H9 (cell line): ENCODE measurements around the gene SELENOW. TPM values are rescaled to one million over a fixed set of nuclear protein-coding genes. Genes with fewer than 3 reads are reported as not detected.

Source experiments
- DNase-seq: peaks from one replicate; pipeline ENCODE4 v3.0.0-alpha.2; 2017
- H2AFZ ChIP-seq: one replicate; pipeline ENCODE4 v1.6.1; 2013; ENCODE audit warnings: mild to moderate bottlenecking, low read length, control low read depth, moderate library complexity
- H2AK5ac ChIP-seq: 2 replicates; pipeline ENCODE4 v1.6.1; 2013; ENCODE audit warnings: low read length, control low read depth, mixed read lengths; ENCODE audit not compliant: insufficient read length
- H2BK120ac ChIP-seq: one replicate; pipeline ENCODE4 v1.6.1; 2013; ENCODE audit warnings: low read depth, mild to moderate bottlenecking, low read length, control low read depth, inconsistent platforms; ENCODE audit not compliant: poor library complexity, severe bottlenecking
- H2BK12ac ChIP-seq: 2 replicates; pipeline ENCODE4 v1.6.1; 2013; ENCODE audit warnings: low read length, control low read depth, mixed read lengths, low read depth; ENCODE audit not compliant: insufficient read length
- H2BK15ac ChIP-seq: 2 replicates; pipeline ENCODE4 v1.6.1; 2013; ENCODE audit warnings: low read depth, low read length, control low read depth
- H2BK20ac ChIP-seq: one replicate; pipeline ENCODE4 v1.6.1; 2013; ENCODE audit warnings: low read depth, mild to moderate bottlenecking, low read length, control low read depth, inconsistent platforms; ENCODE audit not compliant: poor library complexity, severe bottlenecking
- H2BK5ac ChIP-seq: 2 replicates; pipeline ENCODE4 v1.6.1; 2013; ENCODE audit warnings: low read length, control low read depth, mixed read lengths; ENCODE audit not compliant: insufficient read length
- H3K14ac ChIP-seq: 2 replicates; pipeline ENCODE4 v1.6.1; 2013; ENCODE audit warnings: low read length, control low read depth; ENCODE audit not compliant: insufficient read depth
- H3K18ac ChIP-seq: 2 replicates; pipeline ENCODE4 v1.6.1; 2013; ENCODE audit warnings: low read depth, mild to moderate bottlenecking, mixed read lengths, low read length, control low read depth; ENCODE audit not compliant: insufficient read length
- H3K23ac ChIP-seq: 2 replicates; pipeline ENCODE4 v1.6.1; 2013; ENCODE audit warnings: low read length, control low read depth, mixed read lengths, low read depth; ENCODE audit not compliant: insufficient read length
- H3K23me2 ChIP-seq: 2 replicates; pipeline ENCODE4 v1.6.1; 2013; ENCODE audit warnings: low read depth, mild to moderate bottlenecking, mixed read lengths, low read length, control low read depth; ENCODE audit not compliant: insufficient read length, poor library complexity, severe bottlenecking
- H3K27ac ChIP-seq: 2 replicates; pipeline ENCODE4 v1.5.1; 2013; ENCODE audit warnings: low read length, control low read depth, mixed read lengths, low read depth; ENCODE audit not compliant: insufficient read length
- H3K27me3 ChIP-seq: 2 replicates; pipeline ENCODE4 v1.6.1; 2013; ENCODE audit warnings: low read length, control low read depth, inconsistent platforms; ENCODE audit not compliant: insufficient read depth
- H3K4ac ChIP-seq: 2 replicates; pipeline ENCODE4 v1.6.1; 2013; ENCODE audit warnings: low read depth, mild to moderate bottlenecking, control low read depth, inconsistent platforms, low read length, moderate library complexity
- H3K4me1 ChIP-seq: 2 replicates; pipeline ENCODE4 v1.6.1; 2013; ENCODE audit warnings: low read length, control low read depth, inconsistent platforms; ENCODE audit not compliant: insufficient read depth
- H3K4me2 ChIP-seq: 2 replicates; pipeline ENCODE4 v1.6.1; 2013; ENCODE audit warnings: low read length, control low read depth, mixed read lengths; ENCODE audit not compliant: insufficient read length, insufficient read depth
- H3K56ac ChIP-seq: 2 replicates; pipeline ENCODE4 v1.6.1; 2013; ENCODE audit warnings: low read depth, mild to moderate bottlenecking, mixed read lengths, low read length, control low read depth; ENCODE audit not compliant: insufficient read length
- H3K79me1 ChIP-seq: 2 replicates; pipeline ENCODE4 v1.6.1; 2013; ENCODE audit warnings: low read depth, mild to moderate bottlenecking, moderate library complexity, low read length, control low read depth, inconsistent platforms; ENCODE audit not compliant: insufficient read depth, poor library complexity, severe bottlenecking
- H3K79me2 ChIP-seq: 2 replicates; pipeline ENCODE4 v1.6.1; 2013; ENCODE audit warnings: low read length, control low read depth, inconsistent platforms; ENCODE audit not compliant: insufficient read depth
- H3K9ac ChIP-seq: 2 replicates; pipeline ENCODE4 v1.6.1; 2013; ENCODE audit warnings: low read length, control low read depth, mixed read lengths; ENCODE audit not compliant: insufficient read length; ENCODE audit errors: extremely low read depth
- H3K9me3 ChIP-seq: one replicate; pipeline ENCODE4 v1.6.1; 2013; ENCODE audit warnings: low read depth, low read length, inconsistent platforms; ENCODE audit not compliant: control insufficient read depth
- H3T11ph ChIP-seq: one replicate; pipeline ENCODE4 v1.6.1; 2013; ENCODE audit warnings: mild to moderate bottlenecking, low read length, control low read depth, inconsistent platforms
- H4K20me1 ChIP-seq: one replicate; pipeline ENCODE4 v1.6.1; 2013; ENCODE audit not compliant: control insufficient read depth, insufficient read length, insufficient read depth
- H4K5ac ChIP-seq: 2 replicates; pipeline ENCODE4 v1.6.1; 2013; ENCODE audit warnings: low read depth, mild to moderate bottlenecking, mixed read lengths, low read length, control low read depth; ENCODE audit not compliant: insufficient read length
- H4K8ac ChIP-seq: replicated peaks from 2 replicates; pipeline ENCODE4 v1.6.1; 2013; ENCODE audit warnings: low read length, control low read depth, mixed read lengths, low read depth; ENCODE audit not compliant: insufficient read length
- H4K91ac ChIP-seq: 2 replicates; pipeline ENCODE4 v1.6.1; 2013; ENCODE audit warnings: low read depth, mild to moderate bottlenecking, moderate library complexity, mixed read lengths, low read length, control low read depth; ENCODE audit not compliant: insufficient read length
- H3K27ac Mint-ChIP-seq, 3 experiments: 2 replicates in 2 of 3; 3 replicates in 1 of 3; pipeline ENCODE4 v1.8.0; 2020 to 2021; ENCODE audit warnings: mixed read lengths in 3 of 3, mild to moderate bottlenecking in 1 of 3, moderate library complexity in 1 of 3
- H3K27me3 Mint-ChIP-seq: 2 replicates; pipeline ENCODE4 v1.8.0; 2021; ENCODE audit warnings: low read depth, mild to moderate bottlenecking, moderate library complexity, mixed read lengths
- H3K36me3 Mint-ChIP-seq, 3 experiments: 2 replicates in 2 of 3; 3 replicates in 1 of 3; pipeline ENCODE4 v1.8.0; 2020 to 2021; ENCODE audit warnings: low read depth in 3 of 3, mixed read lengths in 3 of 3; ENCODE audit not compliant: insufficient read depth in 1 of 3
- H3K4me1 Mint-ChIP-seq, 2 experiments: 2 replicates each; pipeline ENCODE4 v1.8.0; 2020; ENCODE audit warnings: mixed read lengths in 2 of 2
- H3K4me3 Mint-ChIP-seq, 2 experiments: 2 replicates in 1 of 2; 3 replicates in 1 of 2; pipeline ENCODE4 v1.8.0; 2020 to 2021; ENCODE audit warnings: mild to moderate bottlenecking in 2 of 2, mixed read lengths in 2 of 2, moderate library complexity in 1 of 2
- H3K9me3 Mint-ChIP-seq, 2 experiments: 2 replicates in 1 of 2; 3 replicates in 1 of 2; pipeline ENCODE4 v1.8.0; 2020; ENCODE audit warnings: mild to moderate bottlenecking in 2 of 2, mixed read lengths in 2 of 2, moderate library complexity in 1 of 2
- WGBS: extraction: QIAGEN DNeasy Blood & Tissue Kit; methylation state at CpG from one replicate; pipeline ENCODE4 v1.1.7; 2013; ENCODE audit warnings: missing lambda C conversion rate, low lambda C conversion rate, mixed read lengths; ENCODE audit not compliant: insufficient read length; ENCODE audit errors: extremely low coverage; 5-methylcytosine and 5-hydroxymethylcytosine counted together
- total RNA-seq: library from RNA; stranded (reverse); gene quantifications from 2 replicates; pipeline ENCODE4 v1.2.1, GENCODE V29; 2021
- TF ChIP-seq, protein P1 (sequence below): fragments of 200-600 bp; sonication (generic); conservative IDR thresholded peaks from 3 replicates; pipeline ENCODE4 v1.8.0; 2021; ENCODE audit warnings: antibody characterized with exemption, mild to moderate bottlenecking

Gene SELENOW
- total RNA-seq, 1 experiment from 2014 or later = 388 TPM

DNA sequence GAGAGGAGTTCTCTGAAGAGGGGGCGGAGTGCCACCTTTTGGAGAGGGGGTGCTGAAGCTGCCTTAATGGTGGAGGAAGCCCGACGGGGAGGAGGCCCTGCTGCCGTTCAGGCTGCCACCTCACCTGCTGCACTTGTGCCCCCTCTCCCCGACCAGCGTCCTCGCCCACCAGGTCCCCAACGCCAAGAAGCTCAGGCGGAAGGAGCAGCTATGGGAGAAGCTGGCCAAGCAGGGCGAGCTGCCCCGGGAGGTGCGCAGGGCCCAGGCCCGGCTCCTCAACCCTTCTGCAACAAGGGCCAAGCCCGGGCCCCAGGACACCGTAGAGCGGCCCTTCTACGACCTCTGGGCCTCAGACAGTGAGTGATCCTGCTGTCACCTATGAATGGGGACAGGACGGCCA lies 27.8 kb upstream of the SELENOW start:
- Histone ChIP-seq H3K4me1 (no peaks in the 10 kb centered on the region), H3K79me1 (peaks cover 3% of the 10 kb centered on the region), H3K79me2 (peaks cover 6% of the 10 kb centered on the region; the same call in 1 of the 2 replicates), H4K8ac (no peak overlapping the region), H2BK15ac (no peak overlapping the region), H2BK20ac (no peak overlapping the region), H3K9me3 (no peaks in the 10 kb centered on the region), H3K27me3 (no peaks in the 10 kb centered on the region), H3T11ph (no peak overlapping the region), H4K91ac (no peak overlapping the region), H2AK5ac (no peak overlapping the region), H3K23ac (no peak overlapping the region), H4K20me1 (no peaks in the 10 kb centered on the region), H3K23me2 (no peaks in the 10 kb centered on the region), H4K5ac (no peak overlapping the region), H3K14ac (no peak overlapping the region), H3K56ac (no peak overlapping the region), H2BK120ac (no peak overlapping the region), H3K27ac (no peak overlapping the region), H3K4me2 (no peak overlapping the region), H3K4ac (no peak overlapping the region), H3K9ac (no peak overlapping the region), H3K18ac (no peak overlapping the region), H2BK12ac (no peak overlapping the region), H2AFZ (no peak overlapping the region), H2BK5ac (no peak overlapping the region)
- peak overlapping the region in 1 of 3 experiments; percentile 33; a peak in 1 of 7 replicates for H3K27ac Mint-ChIP-seq
- WGBS = no CpG with 5 or more reads among the region's 18 CpGs
- peaks cover 7 to 8% of the 10 kb centered on the region in 2 experiments; a peak in 3 of 4 replicates for H3K4me1 Mint-ChIP-seq
- H3K27me3 Mint-ChIP-seq = no peaks in the 10 kb centered on the region
- DNase-seq = no peak
- H3K36me3 Mint-ChIP-seq = peaks cover 49 to 78% (median 76%) of the 10 kb centered on the region in 3 experiments
- H3K4me3 Mint-ChIP-seq = peak overlapping the region in 1 of 2 experiments; percentile 10; a peak in 1 of 5 replicates
- no peaks in the 10 kb centered on the region for H3K9me3 Mint-ChIP-seq
- TF ChIP-seq, protein P1, sequence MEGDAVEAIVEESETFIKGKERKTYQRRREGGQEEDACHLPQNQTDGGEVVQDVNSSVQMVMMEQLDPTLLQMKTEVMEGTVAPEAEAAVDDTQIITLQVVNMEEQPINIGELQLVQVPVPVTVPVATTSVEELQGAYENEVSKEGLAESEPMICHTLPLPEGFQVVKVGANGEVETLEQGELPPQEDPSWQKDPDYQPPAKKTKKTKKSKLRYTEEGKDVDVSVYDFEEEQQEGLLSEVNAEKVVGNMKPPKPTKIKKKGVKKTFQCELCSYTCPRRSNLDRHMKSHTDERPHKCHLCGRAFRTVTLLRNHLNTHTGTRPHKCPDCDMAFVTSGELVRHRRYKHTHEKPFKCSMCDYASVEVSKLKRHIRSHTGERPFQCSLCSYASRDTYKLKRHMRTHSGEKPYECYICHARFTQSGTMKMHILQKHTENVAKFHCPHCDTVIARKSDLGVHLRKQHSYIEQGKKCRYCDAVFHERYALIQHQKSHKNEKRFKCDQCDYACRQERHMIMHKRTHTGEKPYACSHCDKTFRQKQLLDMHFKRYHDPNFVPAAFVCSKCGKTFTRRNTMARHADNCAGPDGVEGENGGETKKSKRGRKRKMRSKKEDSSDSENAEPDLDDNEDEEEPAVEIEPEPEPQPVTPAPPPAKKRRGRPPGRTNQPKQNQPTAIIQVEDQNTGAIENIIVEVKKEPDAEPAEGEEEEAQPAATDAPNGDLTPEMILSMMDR = no peak
